H54 (cell line): ENCODE data around the gene PPP1R15A.
"Not testable (repeated sequence)": the region's sequence is repeated elsewhere in the genome, so short reads cannot be mapped to it uniquely, and the experiment has no call there.

Experiments used
- DNase-seq: peaks from one replicate; pipeline ENCODE4 v3.0.0; 2011; ENCODE audit warnings: low spot score, mixed read lengths; ENCODE audit not compliant: insufficient read length
- FAIRE-seq: peaks from 3 replicates; lab custom pipeline; 2011; peaks lifted over from hg19 to GRCh38; lab: Jason Lieb, UNC
- POLR2A ChIP-seq: IDR thresholded peaks from 2 replicates; pipeline ENCODE4 v1.6.1; 2011; ENCODE audit warnings: low read depth, mild to moderate bottlenecking, low read length

The PPP1R15A gene

GRCh38 chr19:48844472-48844871, 27.7 kb upstream of the PPP1R15A start:
- no peak for TF ChIP-seq POLR2A
- DNase-seq (no peak), FAIRE-seq (no peak)

GRCh38 chr19:48845384-48845783, 26.8 kb upstream of the PPP1R15A start:
- FAIRE-seq = no peak
- TF ChIP-seq POLR2A = no peak
- DNase-seq = no peak

GRCh38 chr19:48846659-48847058, 25.6 kb upstream of the PPP1R15A start:
- not testable (repeated sequence) for FAIRE-seq

DNA sequence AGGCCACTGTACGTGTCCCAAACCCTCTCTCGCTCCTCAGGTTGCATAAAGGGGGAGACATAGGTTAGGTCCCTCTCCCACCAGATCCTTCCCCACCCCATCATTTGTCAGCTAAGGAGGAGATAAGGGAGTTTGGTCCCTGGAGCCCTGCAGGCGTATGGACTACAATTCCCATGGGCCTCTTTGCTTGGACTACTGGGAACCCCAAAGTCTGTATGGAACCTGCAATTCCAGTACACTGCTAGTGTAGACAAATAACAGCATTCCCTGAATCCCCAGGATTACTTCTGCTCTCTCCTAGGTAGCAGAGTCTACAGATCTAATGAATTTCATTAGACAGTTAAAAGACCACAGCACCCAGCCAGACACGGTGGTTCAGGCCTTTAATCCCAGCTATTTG, 19.9 kb upstream of the PPP1R15A start:
- FAIRE-seq (no peak), DNase-seq (no peak)
- no peak for TF ChIP-seq POLR2A

More at GRCh38 chr19:48846659-48847058, 25.6 kb upstream of the PPP1R15A start:
- DNase-seq = not testable (repeated sequence)

GRCh38 chr19:48853483-48853882, 18.7 kb upstream of the PPP1R15A start:
- TF ChIP-seq POLR2A = no peak
- DNase-seq (no peak), FAIRE-seq (no peak)

DNA sequence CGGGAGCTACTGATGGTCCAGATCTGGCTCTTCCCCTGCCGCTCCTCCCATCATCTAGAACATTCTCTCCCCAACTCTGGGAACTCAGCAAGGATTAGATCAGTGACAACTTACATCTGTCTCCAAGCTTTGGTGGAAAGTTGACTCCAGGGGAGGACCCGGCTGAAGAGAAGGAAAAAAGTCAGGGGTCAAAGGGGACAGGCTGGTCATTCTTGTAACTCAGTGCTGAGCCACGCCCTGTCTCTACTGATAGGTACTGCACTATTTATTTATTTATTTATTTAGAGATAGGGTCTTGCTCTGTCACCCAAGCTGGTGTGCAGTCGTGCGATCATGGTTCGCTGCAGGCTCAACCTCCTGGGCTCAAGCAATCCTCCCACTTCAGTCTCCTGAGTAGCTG, 18.1 kb upstream of the PPP1R15A start:
- TF ChIP-seq POLR2A = no peak
- DNase-seq = no peak
- FAIRE-seq = no peak

GRCh38 chr19:48856921-48857320, 15.3 kb upstream of the PPP1R15A start:
- TF ChIP-seq POLR2A = no peak
- no peak for FAIRE-seq
- DNase-seq = no peak

DNA sequence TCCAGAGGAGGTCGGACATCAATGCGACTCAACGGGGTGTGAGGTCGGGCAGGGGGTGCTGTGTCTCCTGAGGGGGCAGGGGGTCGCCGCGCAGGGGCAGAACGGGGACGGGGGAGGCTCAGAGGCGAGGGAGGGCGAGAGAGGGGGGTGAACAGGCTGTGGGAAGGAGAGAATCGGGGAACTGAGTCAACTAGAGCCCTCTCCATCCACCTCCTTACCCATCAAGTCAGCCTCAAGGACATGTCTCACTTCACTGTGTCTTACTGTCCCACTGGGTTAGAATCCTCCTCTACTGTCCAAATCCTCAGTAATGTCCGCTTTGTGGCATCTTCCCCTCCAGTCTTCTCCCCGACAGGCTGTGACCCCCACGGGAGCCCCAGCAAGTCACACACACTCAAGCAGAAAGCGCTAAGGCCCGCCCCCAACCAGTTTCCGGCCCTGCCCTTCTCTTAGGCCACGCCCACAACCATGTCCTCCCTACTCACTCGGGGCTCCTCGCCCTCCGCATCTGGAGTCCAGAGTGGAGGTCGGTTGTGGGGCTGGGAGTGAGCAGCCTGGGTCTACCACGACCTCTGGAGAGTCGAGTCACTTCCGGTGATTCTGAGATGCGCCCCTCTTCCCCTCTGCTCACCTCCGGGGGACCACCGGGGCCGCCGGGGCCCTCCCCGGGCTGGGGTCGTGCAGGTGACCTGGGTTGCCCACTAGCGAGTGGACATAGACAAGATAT, 13.1 kb upstream of the PPP1R15A start:
- FAIRE-seq (no peak), DNase-seq (no peak)

DNA sequence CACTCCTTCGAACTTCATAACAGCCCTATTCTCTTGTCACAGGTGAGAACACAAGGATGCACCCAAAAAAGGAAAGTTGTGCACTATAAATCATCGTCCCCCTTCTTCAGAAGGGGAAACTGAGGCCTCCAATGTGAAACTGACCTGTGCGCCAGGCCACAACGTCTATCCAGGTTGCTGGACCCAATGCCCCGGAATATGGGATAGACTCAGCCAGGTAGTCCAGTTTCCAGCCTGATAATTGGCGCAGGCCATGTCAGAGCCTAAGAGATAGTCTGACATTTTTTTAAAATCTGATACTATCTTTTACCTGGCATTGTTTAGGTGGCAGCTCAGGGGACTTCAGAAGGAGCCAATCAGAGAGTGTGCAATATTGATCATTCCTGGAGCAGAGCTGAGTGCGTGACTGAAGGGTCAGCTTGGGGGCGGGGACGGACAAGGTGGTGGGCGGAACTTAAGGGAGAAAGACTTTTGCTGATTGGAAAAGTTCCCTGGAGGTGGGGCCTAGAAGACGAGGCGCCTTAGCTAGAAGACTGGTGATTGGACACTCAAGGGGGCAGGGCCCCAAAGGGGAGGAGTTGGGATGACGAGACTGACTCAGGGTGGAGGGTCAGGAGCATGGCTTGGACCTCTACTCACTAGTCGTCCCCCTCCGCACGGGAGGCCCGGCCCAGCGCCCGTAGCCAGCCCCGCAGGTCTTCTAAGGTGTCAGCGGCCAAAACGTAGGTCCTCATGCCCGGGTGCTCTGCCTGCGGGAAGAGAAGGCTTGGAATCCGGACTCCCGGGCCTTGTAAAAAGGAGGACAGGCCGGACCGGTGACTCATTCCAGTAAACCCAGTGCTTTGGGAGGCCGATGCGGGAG, 12.3 kb upstream of the PPP1R15A start:
- no peak for DNase-seq
- FAIRE-seq = no peak
- no peak for TF ChIP-seq POLR2A

More for the DNA sequence above, 13.1 kb upstream of the PPP1R15A start:
- no peak for TF ChIP-seq POLR2A

- DNase-seq (no peak), FAIRE-seq (no peak)
- TF ChIP-seq POLR2A = no peak
Observed at GRCh38 chr19:48861313-48861712, 10.9 kb upstream of the PPP1R15A start.

DNA sequence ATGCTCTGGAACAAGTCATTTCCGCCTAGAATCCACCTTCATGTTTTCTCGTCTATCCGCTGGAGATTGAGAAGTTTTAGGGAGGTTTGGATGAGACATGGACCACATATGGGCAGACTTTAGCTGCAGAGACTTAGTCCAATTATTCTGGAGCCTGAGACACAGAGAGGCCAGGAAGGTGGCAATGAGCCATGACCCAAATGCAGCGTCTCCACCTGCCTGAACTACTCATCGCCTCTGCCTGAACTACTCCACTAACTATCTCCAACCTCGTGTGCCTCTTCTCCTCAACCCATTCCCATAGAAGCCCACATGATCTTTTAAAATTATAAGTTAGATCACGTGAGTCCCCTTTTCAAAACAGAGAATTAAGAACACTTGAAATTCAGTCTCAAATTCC, 9.4 kb upstream of the PPP1R15A start:
- TF ChIP-seq POLR2A = no peak
- no peak for FAIRE-seq

DNA sequence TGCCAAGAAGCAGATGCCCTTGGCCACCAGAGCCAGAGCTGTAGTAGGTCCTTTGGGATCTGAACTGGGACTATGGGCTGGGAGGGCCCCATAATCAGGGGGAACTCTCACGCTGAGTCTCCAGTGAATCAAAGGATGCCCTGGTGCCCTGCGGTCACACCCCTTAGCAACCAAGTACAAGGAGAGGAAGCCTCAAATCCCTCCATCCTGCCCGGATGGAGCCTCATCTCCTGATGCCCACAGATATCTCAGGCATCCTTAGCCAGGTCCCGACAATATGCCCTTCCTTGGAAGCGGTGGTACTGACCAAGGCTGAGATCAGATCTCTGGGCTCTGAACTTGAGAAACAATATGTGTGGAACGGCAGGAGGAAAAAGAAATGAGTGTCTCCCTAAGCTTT, 5.5 kb upstream of the PPP1R15A start:
- FAIRE-seq = no peak
- no peak for DNase-seq
- no peak for TF ChIP-seq POLR2A

More for the DNA sequence above, 9.4 kb upstream of the PPP1R15A start:
- DNase-seq = no peak

GRCh38 chr19:48867123-48867745, 5.0 kb upstream of the PPP1R15A start:
- no peak for DNase-seq
- TF ChIP-seq POLR2A = no peak
- no peak for FAIRE-seq

GRCh38 chr19:48867746-48868113, 4.5 kb upstream of the PPP1R15A start:
- FAIRE-seq = no peak
- DNase-seq = no peak
- no peak for TF ChIP-seq POLR2A
